GM21576 (cell line): ENCODE data around the gene ABHD5.

ENCODE experiments used
- ATAC-seq: cut with Tn5 transposase; IDR thresholded peaks from one replicate; pipeline ENCODE4 v1.9.1; 2021; ENCODE audit warnings: mild to moderate bottlenecking, moderate library complexity; ENCODE audit not compliant: unreplicated experiment

ABHD5 gene

DNA sequence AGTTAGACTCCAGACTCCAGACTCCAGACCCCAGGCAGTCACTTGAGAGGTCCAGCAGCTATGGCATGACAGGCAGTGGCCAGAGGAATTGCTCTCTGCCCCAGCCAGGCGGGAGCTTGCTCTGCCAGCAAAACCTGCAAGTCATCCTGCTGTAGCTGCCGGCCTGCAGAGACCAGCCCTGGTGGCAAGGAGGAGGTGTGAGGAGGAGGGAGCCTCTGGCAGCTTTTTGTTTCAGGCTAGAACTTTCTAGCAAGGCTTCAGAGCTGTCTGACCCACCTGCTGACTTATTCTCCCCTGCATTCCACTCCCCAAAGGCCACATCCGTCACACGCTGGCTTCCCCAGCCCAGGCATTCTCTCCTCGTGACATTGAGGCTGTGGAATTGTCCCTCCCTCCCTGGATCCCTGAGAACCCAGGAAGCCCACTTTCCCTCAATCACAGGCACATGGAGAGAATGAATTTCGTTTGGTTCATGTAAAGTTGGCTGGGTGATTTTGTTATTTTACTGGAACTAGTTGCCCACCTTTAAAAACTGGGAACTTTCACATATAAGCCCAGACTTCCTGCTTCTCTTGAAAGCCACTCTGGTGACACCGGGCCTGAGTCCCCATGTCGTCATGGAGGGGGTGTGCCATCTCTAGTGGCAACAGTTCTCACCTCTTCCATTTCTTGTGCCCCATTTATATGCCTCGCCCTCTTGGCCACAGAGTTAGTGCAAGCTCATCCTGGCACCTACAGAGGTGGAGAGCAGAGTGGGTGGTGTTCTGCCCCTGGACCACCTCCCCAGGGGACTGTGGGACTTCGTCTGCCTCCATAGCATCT is 82.7 kb downstream of the ABHD5 start:
- no peak for ATAC-seq

DNA sequence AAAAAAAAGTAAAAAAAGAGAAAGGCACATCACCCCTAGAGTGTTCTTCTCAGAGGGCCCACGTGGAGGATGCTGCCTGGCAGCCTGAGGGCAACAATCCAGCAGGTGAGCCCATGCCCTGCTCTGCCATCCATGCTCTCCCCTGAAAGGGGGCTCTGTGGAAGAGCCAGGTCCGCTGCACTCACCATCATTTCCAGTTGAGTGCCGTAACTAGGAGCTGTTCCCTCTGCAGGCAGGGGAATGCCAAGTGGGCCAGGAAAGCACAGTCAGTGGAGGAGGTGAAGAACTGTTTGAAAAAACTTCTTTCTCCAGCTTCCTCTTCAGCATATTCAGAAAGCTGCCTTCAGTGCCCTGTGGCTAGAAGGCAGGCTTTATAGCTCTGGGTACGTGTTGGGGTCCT is 84.1 kb downstream of the ABHD5 start:
- ATAC-seq: no peak

DNA sequence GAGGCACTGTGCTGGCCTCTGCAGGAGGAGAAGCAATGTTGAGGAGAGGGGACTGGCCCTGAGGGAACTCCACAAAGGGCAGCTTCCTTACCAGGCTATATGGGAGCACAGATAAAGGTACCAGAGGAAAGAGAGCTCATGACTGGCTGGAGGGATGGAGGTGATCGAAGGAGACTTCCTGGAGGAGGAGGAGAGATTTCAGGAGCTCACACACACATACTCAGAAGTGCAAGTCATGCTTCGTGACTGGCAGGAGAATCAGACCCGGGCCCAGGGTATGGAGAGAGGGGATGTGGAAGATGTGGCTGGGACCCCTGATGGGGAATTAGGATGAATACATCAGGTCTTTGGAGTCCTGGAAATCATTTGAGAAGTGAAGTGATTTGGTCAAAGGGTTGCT is 85.4 kb downstream of the ABHD5 start:
- no peak for ATAC-seq

DNA sequence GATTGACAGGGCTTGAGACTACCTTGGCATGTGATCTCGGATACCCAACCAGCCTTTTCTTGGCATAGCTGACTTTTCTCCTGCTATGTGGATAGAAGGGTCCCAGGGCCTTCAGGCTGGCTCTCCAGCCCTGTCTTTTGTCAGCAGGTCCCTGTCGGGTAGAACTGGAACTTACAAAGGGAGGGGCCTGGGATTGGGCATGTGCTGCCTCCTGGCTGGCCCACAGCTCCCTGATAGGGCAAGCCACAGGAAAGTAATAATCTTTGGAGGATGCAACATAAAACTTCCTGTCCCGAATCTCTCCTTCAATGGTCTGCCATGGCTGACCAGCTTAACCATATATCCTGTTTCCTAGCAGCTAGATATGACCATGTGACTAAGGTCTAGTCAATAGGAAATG is 89.1 kb downstream of the ABHD5 start:
- no peak for ATAC-seq

DNA sequence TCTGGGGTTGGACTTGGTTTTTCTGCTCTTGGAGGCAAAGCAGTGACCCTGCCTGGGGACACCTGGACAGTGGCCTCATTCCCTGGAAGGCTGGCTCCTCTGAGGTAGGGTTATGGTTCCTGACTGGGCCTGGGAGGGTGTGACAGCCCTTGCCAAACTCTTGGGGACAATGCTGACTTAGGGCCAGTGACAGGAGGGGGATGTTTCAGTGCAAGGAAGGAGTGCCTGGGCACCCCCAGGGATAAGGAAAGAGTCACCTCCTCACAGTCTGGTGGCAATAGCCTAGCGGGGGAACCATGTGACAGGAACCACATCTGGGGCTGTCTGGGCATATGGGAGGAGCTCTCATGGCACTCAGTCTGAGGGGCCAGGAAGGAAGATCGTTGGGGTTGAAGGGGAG is 91.8 kb downstream of the ABHD5 start:
- ATAC-seq: no peak
